Measurements from ENCODE around the gene DNLZ. TPM values are rescaled to one million over a fixed set of nuclear protein-coding genes. Genes with fewer than 3 reads are reported as not detected.
A peak's percentile ranks its signal among the peaks of the same experiment; 100 is the strongest.

The DNLZ gene
- total and polyA plus RNA-seq, 11 donors = 21.3 to 67.8 (median 33.6) TPM

- H3K27me3 ChIP-seq = no peaks in the 10 kb centered on the region
- no peak overlapping the region for H3K27ac ChIP-seq
- intact Hi-C loops (cut with DNase I) = no loop called here
- H3K4me3 ChIP-seq = no peak overlapping the region
- no peaks in the 10 kb centered on the region for H3K9me3 ChIP-seq
- peaks cover 0 to 25% (median 5%) of the 10 kb centered on the region in 12 donors for H3K4me1 ChIP-seq
- TF ChIP-seq POLR2A (IDR thresholded peaks at IDR 0.05) = no peak
- TF ChIP-seq CTCF (IDR thresholded peaks at IDR 0.05) = no peak
- peaks cover 0 to 22% (median under 1%) of the 10 kb centered on the region in 9 donors for H3K36me3 ChIP-seq
- ATAC-seq (no peak), DNase-seq (no peak)
- 92 to 96% (median 94%) methylated on average over 8 to 12 of the region's 12 CpGs for WGBS, 4 donors
Observed at GRCh38 chr9:136375096-136375495, 11.6 kb upstream of the DNLZ start.

GRCh38 chr9:136374183-136374575, 10.6 kb upstream of the DNLZ start:
- intact Hi-C loops (cut with DNase I) = no loop called here
- TF ChIP-seq POLR2A (IDR thresholded peaks at IDR 0.05) (no peak), CTCF (IDR thresholded peaks at IDR 0.05) (no peak)
- Histone ChIP-seq H3K27me3 (no peaks in the 10 kb centered on the region), H3K36me3 (peaks cover 0 to 13% (median 0%) of the 10 kb centered on the region in 9 donors), H3K4me3 (peak overlapping the region in 1 of 12 donors; percentile 63), H3K9me3 (no peaks in the 10 kb centered on the region), H3K27ac (no peak overlapping the region), H3K4me1 (peaks cover 0 to 25% (median 5%) of the 10 kb centered on the region in 12 donors)
- 88 to 97% (median 92%) methylated on average over 10 to 14 of the region's 14 CpGs for WGBS, 4 donors
- ATAC-seq (no peak), DNase-seq (no peak)

- TF ChIP-seq CTCF (IDR thresholded peaks at IDR 0.05) (no peak), POLR2A (IDR thresholded peaks at IDR 0.05) (no peak)
- Histone ChIP-seq H3K27ac (peak within 1 kb of the TSS in 3 of 12 donors; percentile 29 to 77 (median 46)), H3K4me3 (peak within 1 kb of the TSS in 9 of 12 donors; percentile 12 to 63 (median 33)), H3K9me3 (no peaks in the 10 kb centered on the region), H3K27me3 (no peaks in the 10 kb centered on the region), H3K4me1 (peaks cover 0 to 25% (median 4%) of the 10 kb centered on the region in 12 donors), H3K36me3 (peaks cover 0 to 6% (median 0%) of the 10 kb centered on the region in 9 donors)
- ATAC-seq = peak; percentile 26 to 63 (median 38)
- intact Hi-C loops (cut with DNase I) = no loop called here
- WGBS, 4 donors = 64 to 85% (median 74%) methylated on average over 9 to 27 of the region's 27 CpGs
- DNase-seq = peak in 1 of 5 donors; percentile 60
Observed at GRCh38 chr9:136373300-136374182, 10.0 kb upstream of the DNLZ start, which contains the start of gene CARD9. Gene CARD9 (minus strand): TSS chr9:136373669. CDS start chr9:136372078, 1,591 bp downstream.

All from heart left ventricle (tissue), 16 donors.